GM12878 (cell line): ENCODE data around the gene TMC5. TPM values are rescaled to one million over a fixed set of nuclear protein-coding genes. Genes with fewer than 3 reads are reported as not detected.

Experiments
- ATAC-seq: fragments of 200-7000 bp; cut with Tn5 transposase; 3 replicates; pipeline ENCODE4 v1.9.1; 2020; ENCODE audit warnings: mild to moderate bottlenecking, moderate library complexity
- BruUV-seq: library from RNA; stranded (reverse); fragments of 400-500 nt; replicated peaks from 2 replicates; lab custom pipeline; 2021; lab: Mats Ljungman, UMichigan
- CTCF ChIA-PET: fragments of 300-600 bp; sonication (Branson Sonifier 250); formaldehyde crosslinking; extraction: SDS; loops from one replicate; lab custom pipeline; 2021; ENCODE audit warnings: inconsistent platforms; lab: Yijun Ruan, JAX
- POLR2A ChIA-PET: fragments of 350-600 bp; formaldehyde crosslinking; extraction: SDS; loops from one replicate; lab custom pipeline; 2021; ENCODE audit warnings: inconsistent platforms; lab: Charles Lee
- RAD21 ChIA-PET: fragments of 300-600 bp; sonication (Branson Sonifier 250); formaldehyde crosslinking; loops from one replicate; lab custom pipeline; 2023; ENCODE audit warnings: antibody characterized with exemption; ENCODE audit not compliant: unreplicated experiment; lab: Charles Lee
- SMC1A ChIA-PET: fragments of 300-600 bp; sonication (Branson Sonifier 250); formaldehyde crosslinking; loops from one replicate; lab custom pipeline; 2023; ENCODE audit not compliant: unreplicated experiment, uncharacterized antibody; lab: Charles Lee
- DNase-seq: peaks from one replicate; pipeline ENCODE4 v3.0.0-alpha.2; 2011; ENCODE audit warnings: low read depth, low spot score
- FAIRE-seq: peaks from 3 replicates; lab custom pipeline; 2011; peaks lifted over from hg19 to GRCh38; lab: Jason Lieb, UNC
- H2AFZ ChIP-seq: 2 replicates; pipeline ENCODE4 v1.6.0; 2011; ENCODE audit warnings: low read depth, low read length, control low read depth; ENCODE audit not compliant: control insufficient read depth
- H3K27ac ChIP-seq: 2 replicates; pipeline ENCODE4 v1.5.1; 2011; ENCODE audit warnings: control low read depth; ENCODE audit not compliant: control insufficient read depth, insufficient read depth
- H3K27me3 ChIP-seq, 2 experiments: replicated peaks in 1 of 2; 2 replicates each; pipeline versions ENCODE4 v1.6.0 to v1.6.1; 2011; ENCODE audit warnings: low read length in 1 of 2; ENCODE audit not compliant: control insufficient read depth in 2 of 2, insufficient read depth in 2 of 2
- H3K36me3 ChIP-seq, 2 experiments: 2 replicates each; pipeline ENCODE4 v1.5.1; 2011; ENCODE audit warnings: low read length in 1 of 2; ENCODE audit not compliant: control insufficient read depth in 2 of 2, insufficient read depth in 2 of 2
- H3K4me1 ChIP-seq: 2 replicates; pipeline ENCODE4 v1.6.1; 2011; ENCODE audit warnings: mild to moderate bottlenecking, low read length, moderate library complexity, mixed read lengths; ENCODE audit not compliant: control insufficient read depth, insufficient read depth
- H3K4me2 ChIP-seq: 2 replicates; pipeline ENCODE4 v1.6.0; 2011; ENCODE audit warnings: control low read depth; ENCODE audit not compliant: control insufficient read depth, insufficient read depth
- H3K4me3 ChIP-seq: fragments of 200-600 bp; sonication (generic); 2 replicates; pipeline ENCODE4 v1.5.1; 2016
- H3K79me2 ChIP-seq: 2 replicates; pipeline ENCODE4 v1.6.0; 2011; ENCODE audit warnings: low read length; ENCODE audit not compliant: control insufficient read depth, insufficient read depth
- H3K9ac ChIP-seq: 2 replicates; pipeline ENCODE4 v1.8.0; 2011; ENCODE audit warnings: low read length, control low read depth, mixed read lengths; ENCODE audit not compliant: control insufficient read depth, insufficient read depth
- H3K9me3 ChIP-seq: replicated peaks from 3 replicates; pipeline ENCODE4 v1.5.1; 2011; ENCODE audit warnings: mild to moderate bottlenecking, low read length; ENCODE audit not compliant: control insufficient read depth, insufficient read depth
- H4K20me1 ChIP-seq: 2 replicates; pipeline ENCODE4 v1.6.0; 2011; ENCODE audit not compliant: control insufficient read depth, insufficient read depth
- ATF3 ChIP-seq: IDR thresholded peaks from 2 replicates; pipeline ENCODE4 v1.6.1; 2011; ENCODE audit warnings: low read depth, mild to moderate bottlenecking, low read length, moderate library complexity, borderline replicate concordance; ENCODE audit errors: extremely low read depth
- BMI1 ChIP-seq: fragments of 450-650 bp; IDR thresholded peaks from 2 replicates; pipeline ENCODE4 v1.6.1; 2016; ENCODE audit warnings: mild to moderate bottlenecking, moderate library complexity, borderline replicate concordance
- CUX1 ChIP-seq: IDR thresholded peaks from 2 replicates; pipeline ENCODE4 v1.6.1; 2012; ENCODE audit warnings: improper control_type of control experiment, low read depth, low read length; ENCODE audit not compliant: insufficient replicate concordance
- EP300 ChIP-seq, 2 experiments: fragments of 150-350 bp in 1 of 2; IDR thresholded peaks; 2 replicates each; pipeline ENCODE4 v1.6.1; 2011 to 2012; ENCODE audit warnings: low read depth in 2 of 2, low read length in 2 of 2, borderline replicate concordance in 1 of 2, improper control_type of control experiment in 1 of 2, inconsistent platforms in 1 of 2; ENCODE audit not compliant: control insufficient read depth in 1 of 2
- NBN ChIP-seq: fragments of 450-650 bp; IDR thresholded peaks from 2 replicates; pipeline ENCODE4 v1.6.1; 2016
- PML ChIP-seq: IDR thresholded peaks from 2 replicates; pipeline ENCODE4 v1.6.1; 2012; ENCODE audit warnings: low read length, inconsistent platforms
- POLR2AphosphoS2 ChIP-seq: IDR thresholded peaks from 2 replicates; pipeline ENCODE4 v1.6.1; 2011; ENCODE audit warnings: low read depth, mild to moderate bottlenecking, low read length, improper control_type of control experiment, moderate library complexity
- POLR2AphosphoS5 ChIP-seq: IDR thresholded peaks from 2 replicates; pipeline ENCODE4 v1.6.1; 2011; ENCODE audit warnings: mild to moderate bottlenecking, low read length, inconsistent platforms
- YBX1 ChIP-seq: fragments of 450-650 bp; IDR thresholded peaks from 2 replicates; pipeline ENCODE4 v1.6.1; 2016; ENCODE audit warnings: antibody characterized with exemption
- WGBS: methylation state at CpG from one replicate; pipeline ENCODE4 v1.1.6; 2016; ENCODE audit warnings: low lambda C conversion rate; ENCODE audit not compliant: insufficient replicate concordance, insufficient coverage; ENCODE audit errors: missing lambda C conversion rate; 5-methylcytosine and 5-hydroxymethylcytosine counted together
- in situ Hi-C: fragments of 300-500 bp; cut with MboI; formaldehyde crosslinking; loops from 9 replicates; pipeline ENCODE4 v1.14.3; 2018; ENCODE audit warnings: mixed read lengths
- intact Hi-C: fragments of 100-400 bp; cut with micrococcal nuclease; formaldehyde crosslinking; loops from one replicate; pipeline ENCODE4 v1.14.2; 2022; ENCODE audit not compliant: unreplicated experiment
- polyA plus RNA-seq, 11 experiments: library from polyadenylated mRNA; depleted of rRNA in 4 of 11; unstranded in 6 of 11; stranded (reverse) in 5 of 11; fragments of >200 nt; fragmentation: Nextera tagmentation in 4 of 11; fragmentation: Illumina TruSeq in 1 of 11; extraction: Ambion mirVana in 4 of 11; extraction: Trizol in 1 of 11; gene quantifications; 1 replicate in 1 of 11; 2 replicates in 10 of 11; pipeline versions ENCODE4 v1.2.1 to v1.2.3, GENCODE V29; 2011 to 2016; ENCODE audit warnings: inconsistent platforms in 2 of 11, missing spikeins in 2 of 11, low read depth in 1 of 11
- total RNA-seq, 4 experiments: library from RNA; depleted of rRNA in 3 of 4; stranded (reverse); fragments of >200 nt in 3 of 4; fragmentation: Illumina TruSeq in 1 of 4; extraction: Trizol in 1 of 4; gene quantifications; 2 replicates each; pipeline versions ENCODE4 v1.2.1 to v1.2.3, GENCODE V29; 2013 to 2021

The TMC5 gene
- total and polyA plus RNA-seq, 10 of the 15 experiments (the other 5 are each of a cell fraction or from before 2014, with no cell fraction given): 0.01 to 0.10 (median 0.07) TPM; not detected in 5

- no peak for TF ChIP-seq CUX1
- no peak for TF ChIP-seq BMI1
- no peak for TF ChIP-seq EP300 (IDR thresholded peaks at IDR 0.05; ENCODE audit: borderline replicate concordance in 1 of 2, control insufficient read depth in 1 of 2, low read depth in 2 of 2, low read length in 2 of 2)
- TF ChIP-seq POLR2AphosphoS2: no peak
Observed at GRCh38 chr16:19485611-19486010, 67.9 kb downstream of the TMC5 start (continued).

- H3K27ac ChIP-seq: no peak overlapping the region
- no peak for TF ChIP-seq POLR2AphosphoS5
- TF ChIP-seq ATF3: no peak
- no peak for TF ChIP-seq YBX1
- no peak for TF ChIP-seq PML
- no peak for TF ChIP-seq NBN
- H3K4me3 ChIP-seq: no peak overlapping the region
- DNase-seq (no peak), FAIRE-seq (no peak), ATAC-seq (no peak)
- H3K4me1 ChIP-seq: no peaks in the 10 kb centered on the region
- intact Hi-C loops: no loop called here
- ChIA-PET CTCF (no interaction called here), SMC1A (no interaction called here), RAD21 (no interaction called here), POLR2A (no interaction called here)
- no peaks in the 10 kb centered on the region for H3K9me3 ChIP-seq
- H3K9ac ChIP-seq: no peak overlapping the region
- H3K4me2 ChIP-seq: no peak overlapping the region
- no TSS peak for BruUV-seq
- H3K27me3 ChIP-seq: no peaks in the 10 kb centered on the region
- no peak overlapping the region for H2AFZ ChIP-seq
- no peaks in the 10 kb centered on the region for H3K79me2 ChIP-seq
- 25% methylated on average over 4 of the region's 4 CpGs for WGBS
- no peaks in the 10 kb centered on the region for H4K20me1 ChIP-seq
- H3K36me3 ChIP-seq: no peaks in the 10 kb centered on the region
- in situ Hi-C loops: no loop called here
Observed at GRCh38 chr16:19486051-19486450, 68.4 kb downstream of the TMC5 start.
